K562 (cell line): Measurements from ENCODE around the gene FIBP. TPM values are rescaled to one million over a fixed set of nuclear protein-coding genes. Genes with fewer than 3 reads are reported as not detected.

Experiments
- ARHGAP35 ChIP-seq: fragments of 450-650 bp; IDR thresholded peaks from 2 replicates; pipeline ENCODE4 v1.6.1; 2018; ENCODE audit not compliant: partially characterized antibody
- CBX8 ChIP-seq: fragments of 200-600 bp; sonication (generic); IDR thresholded peaks from 2 replicates; pipeline ENCODE4 v1.6.1; 2012; ENCODE audit warnings: borderline replicate concordance, mixed run types, low read depth, mild to moderate bottlenecking, moderate library complexity, mixed read lengths, low read length, control low read depth, inconsistent platforms; ENCODE audit not compliant: poor library complexity, severe bottlenecking; ENCODE audit errors: extremely low read depth
- ELF4 ChIP-seq: fragments of 450-650 bp; formaldehyde crosslinking; IDR thresholded peaks from 2 replicates; pipeline ENCODE4 v1.4.0; 2022; ENCODE audit warnings: missing genetic modification characterization
- ETV5 ChIP-seq: sonication (generic); formaldehyde crosslinking; IDR thresholded peaks from 2 replicates; pipeline ENCODE4 v1.4.0; 2020; ENCODE audit warnings: low read depth, mild to moderate bottlenecking, missing genetic modification reagents
- FIP1L1 ChIP-seq: fragments of 200-400 bp; formaldehyde crosslinking; IDR thresholded peaks from 2 replicates; pipeline ENCODE4 v1.6.1; 2018; ENCODE audit warnings: mild to moderate bottlenecking, low read depth, low read length; ENCODE audit not compliant: poor library complexity, severe bottlenecking
- FOSL1 ChIP-seq: fragments of 200-800 bp; sonication (Bioruptor generic); conservative IDR thresholded peaks from 2 replicates; pipeline ENCODE4 v1.6.1; 2016; ENCODE audit warnings: missing genetic modification characterization, missing compliant biosample characterization
- GATAD2B ChIP-seq: fragments of 450-650 bp; IDR thresholded peaks from 2 replicates; pipeline ENCODE4 v1.6.1; 2017; ENCODE audit warnings: mild to moderate bottlenecking, borderline replicate concordance
- HCFC1 ChIP-seq: IDR thresholded peaks from 2 replicates; pipeline ENCODE4 v1.6.1; 2012; ENCODE audit warnings: low read depth, low read length, improper control_type of control experiment
- HNRNPK ChIP-seq: fragments of 200-400 bp; formaldehyde crosslinking; IDR thresholded peaks from one replicate; pipeline ENCODE4 v1.6.1; 2018; ENCODE audit warnings: mild to moderate bottlenecking, low read depth, low read length; ENCODE audit not compliant: poor library complexity, severe bottlenecking
- KAT7 ChIP-seq: sonication (generic); formaldehyde crosslinking; IDR thresholded peaks from 2 replicates; pipeline ENCODE4 v1.8.0; 2022; ENCODE audit warnings: missing genetic modification reagents, mild to moderate bottlenecking, borderline replicate concordance
- KLF16 ChIP-seq: IDR thresholded peaks from 2 replicates; pipeline ENCODE4 v1.6.1; 2016; ENCODE audit warnings: antibody characterized with exemption
- MAFK ChIP-seq: IDR thresholded peaks from 2 replicates; pipeline ENCODE4 v1.6.1; 2011; ENCODE audit warnings: low read length, improper control_type of control experiment
- MBD2 ChIP-seq: sonication (generic); IDR thresholded peaks from 2 replicates; pipeline ENCODE4 v1.6.1; 2016; ENCODE audit warnings: low read depth, borderline replicate concordance
- MTA3 ChIP-seq: fragments of 450-650 bp; formaldehyde crosslinking; IDR thresholded peaks from 2 replicates; pipeline ENCODE4 v1.6.1; 2017; ENCODE audit warnings: mild to moderate bottlenecking, borderline replicate concordance
- PHB2 ChIP-seq: fragments of 450-650 bp; IDR thresholded peaks from 2 replicates; pipeline ENCODE4 v1.6.1; 2017; ENCODE audit warnings: low read depth
- PPARD ChIP-seq: fragments of 250-450 bp; sonication (Bioruptor Pico); IDR thresholded peaks from 2 replicates; pipeline ENCODE4 v1.8.0; 2022; ENCODE audit warnings: inconsistent platforms, mild to moderate bottlenecking, moderate library complexity
- PTBP1 ChIP-seq: fragments of 200-400 bp; formaldehyde crosslinking; IDR thresholded peaks from 2 replicates; pipeline ENCODE4 v1.6.1; 2017; ENCODE audit warnings: low read depth, low read length
- PTRF ChIP-seq: fragments of 450-650 bp; IDR thresholded peaks from 2 replicates; pipeline ENCODE4 v1.6.1; 2016; ENCODE audit warnings: mild to moderate bottlenecking, missing genetic modification characterization, missing compliant biosample characterization
- PYGO2 ChIP-seq: fragments of 450-650 bp; IDR thresholded peaks from 2 replicates; pipeline ENCODE4 v1.6.1; 2016; ENCODE audit warnings: mild to moderate bottlenecking, missing genetic modification characterization, moderate library complexity, missing compliant biosample characterization
- TFE3 ChIP-seq: fragments of 450-650 bp; formaldehyde crosslinking; IDR thresholded peaks from 2 replicates; pipeline ENCODE4 v1.4.0; 2020; ENCODE audit warnings: mild to moderate bottlenecking, mixed read lengths
- ZNF584 ChIP-seq: fragments of 200-800 bp; sonication (Bioruptor generic); IDR thresholded peaks from 2 replicates; pipeline ENCODE4 v1.6.1; 2016; ENCODE audit warnings: low read depth, mild to moderate bottlenecking, missing genetic modification characterization, missing compliant biosample characterization
- ZNF707 ChIP-seq: fragments of 250-450 bp; sonication (Bioruptor Pico); conservative IDR thresholded peaks from 2 replicates; pipeline ENCODE4 v1.8.0; 2022; ENCODE audit warnings: inconsistent platforms, mild to moderate bottlenecking, moderate library complexity
- polyA plus RNA-seq, 8 experiments: library from polyadenylated mRNA; depleted of rRNA in 4 of 8; stranded (reverse) in 5 of 8; unstranded in 3 of 8; fragments of >200 nt; fragmentation: Nextera tagmentation in 2 of 8; fragmentation: Illumina TruSeq in 1 of 8; extraction: Ambion mirVana in 2 of 8; extraction: Trizol in 1 of 8; gene quantifications; 2 replicates each; pipeline versions ENCODE4 v1.2.1 to v1.2.3, GENCODE V29; 2011 to 2014; ENCODE audit warnings: inconsistent platforms in 1 of 8, missing spikeins in 1 of 8
- total RNA-seq, 7 experiments: library from RNA; depleted of rRNA in 6 of 7; stranded (reverse); fragments of >200 nt in 6 of 7; fragmentation: Illumina TruSeq in 2 of 7; extraction: Trizol in 2 of 7; gene quantifications; 2 replicates each; pipeline versions ENCODE4 v1.2.1 to v1.2.3, GENCODE V29; 2011 to 2021; ENCODE audit warnings: low replicate concordance in 1 of 7

Gene FIBP
- total and polyA plus RNA-seq, 9 of the 15 experiments (the other 6 are each of a cell fraction or from before 2014, with no cell fraction given) = 41.2 to 79.2 (median 48.6) TPM

DNA sequence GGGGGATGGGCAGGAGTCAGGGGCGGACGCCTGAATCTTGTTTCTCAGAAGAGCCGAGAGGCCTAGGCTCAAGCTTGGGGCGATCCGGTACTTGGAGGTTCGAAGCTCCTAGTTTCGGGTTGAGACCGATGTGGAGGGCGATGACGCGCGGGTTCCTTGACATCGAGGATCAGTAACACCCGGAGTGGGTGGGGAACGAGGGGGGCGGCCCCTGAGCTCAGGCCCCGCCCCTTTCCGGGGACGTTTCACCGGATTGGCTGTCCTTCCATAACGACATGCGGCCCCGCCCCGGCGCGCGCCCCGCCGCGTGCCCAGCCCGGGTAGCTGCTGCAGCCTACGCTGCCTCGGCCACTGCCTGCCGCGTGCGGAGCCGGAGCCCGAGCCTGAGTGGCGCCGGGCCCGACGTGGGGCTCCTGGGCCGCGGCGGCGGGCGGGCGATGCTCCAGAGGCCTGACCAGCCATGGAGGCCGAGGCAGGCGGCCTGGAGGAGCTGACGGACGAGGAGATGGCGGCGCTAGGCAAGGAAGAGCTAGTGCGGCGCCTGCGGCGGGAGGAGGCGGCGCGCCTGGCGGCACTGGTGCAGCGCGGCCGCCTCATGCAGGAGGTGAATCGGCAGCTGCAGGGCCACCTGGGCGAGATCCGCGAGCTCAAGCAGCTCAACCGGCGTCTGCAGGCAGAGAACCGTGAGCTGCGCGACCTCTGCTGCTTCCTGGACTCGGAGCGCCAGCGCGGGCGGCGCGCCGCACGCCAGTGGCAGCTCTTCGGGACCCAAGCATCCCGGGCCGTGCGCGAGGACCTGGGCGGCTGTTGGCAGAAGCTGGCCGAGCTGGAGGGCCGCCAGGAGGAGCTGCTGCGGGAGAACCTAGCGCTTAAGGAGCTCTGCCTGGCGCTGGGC, 2.3 kb upstream of the FIBP start, which contains the start of gene CCDC85B (continued):
- TF ChIP-seq ZNF584 (CRISPR knock-in tag) = no peak
- TF ChIP-seq ETV5 (CRISPR knock-in tag) = no peak
- TF ChIP-seq PYGO2 = no peak
- TF ChIP-seq MBD2 = no peak
- TF ChIP-seq KAT7 (CRISPR knock-in tag) = no peak
- no peak for TF ChIP-seq ZNF707 (CRISPR knock-in tag)
- TF ChIP-seq MAFK = no peak
- no peak; the same call in 1 of the 2 replicates for TF ChIP-seq PTBP1
- TF ChIP-seq KLF16 = no peak
- no peak for TF ChIP-seq PTRF
- TF ChIP-seq PPARD (CRISPR knock-in tag) = no peak
- peak; percentile 64; the same call in 1 of the 2 replicates for TF ChIP-seq GATAD2B
- no peak for TF ChIP-seq TFE3 (CRISPR knock-in tag)
- no peak for TF ChIP-seq CBX8
- peak; percentile 19 for TF ChIP-seq HNRNPK
- TF ChIP-seq FOSL1 = no peak
- TF ChIP-seq ARHGAP35 = no peak
- no peak for TF ChIP-seq PHB2
- TF ChIP-seq MTA3 = peak; percentile 15
- TF ChIP-seq FIP1L1 = peak; percentile 100
- TF ChIP-seq ELF4 = no peak
- TF ChIP-seq HCFC1 = no peak
